Panc1 (cell line): ENCODE data around the gene PSMB10. TPM values are rescaled to one million over a fixed set of nuclear protein-coding genes. Genes with fewer than 3 reads are reported as not detected.

Source experiments
- ATAC-seq: fragments of 200-7000 bp; cut with Tn5 transposase; 2 replicates; pipeline ENCODE4 v1.9.1; 2020; ENCODE audit warnings: mild to moderate bottlenecking, moderate library complexity
- BruUV-seq: library from RNA; stranded (reverse); fragments of 400-500 nt; replicated peaks from 2 replicates; lab custom pipeline; 2021; lab: Mats Ljungman, UMichigan
- CTCF ChIA-PET: fragments of 300-600 bp; sonication (Branson Sonifier 250); formaldehyde crosslinking; loops from one replicate; lab custom pipeline; 2022; ENCODE audit warnings: antibody characterized with exemption; lab: Charles Lee
- POLR2A ChIA-PET: fragments of 300-600 bp; sonication (Branson Sonifier 250); formaldehyde crosslinking; loops from one replicate; lab custom pipeline; 2022; ENCODE audit warnings: antibody characterized with exemption; lab: Charles Lee
- DNase-seq: peaks from one replicate; pipeline ENCODE4 v3.0.0-alpha.2; 2010; ENCODE audit warnings: low read depth, low spot score
- H3K27ac ChIP-seq: 2 replicates; pipeline ENCODE4 v1.5.1; 2011; ENCODE audit warnings: mild to moderate bottlenecking, low read length, inconsistent platforms
- H3K27me3 ChIP-seq: fragments of 200-500 bp; sonication (Bioruptor generic); 2 replicates; pipeline ENCODE4 v1.6.0; 2014; ENCODE audit warnings: low read length, inconsistent platforms; ENCODE audit not compliant: control insufficient read depth, insufficient read depth
- H3K36me3 ChIP-seq: fragments of 200-500 bp; sonication (Bioruptor generic); 2 replicates; pipeline ENCODE4 v1.5.1; 2014; ENCODE audit warnings: inconsistent platforms, mild to moderate bottlenecking, low read length, moderate library complexity; ENCODE audit not compliant: control insufficient read depth, insufficient read depth
- H3K4me1 ChIP-seq: 2 replicates; pipeline ENCODE4 v1.5.1; 2011; ENCODE audit warnings: inconsistent platforms, mild to moderate bottlenecking, low read length, moderate library complexity; ENCODE audit not compliant: control insufficient read depth, insufficient read depth
- H3K4me3 ChIP-seq, 2 experiments: 2 replicates each; pipeline ENCODE4 v1.5.1; 2011 to 2012; ENCODE audit warnings: low read depth in 2 of 2, low read length in 2 of 2, mild to moderate bottlenecking in 2 of 2, inconsistent platforms in 1 of 2, moderate library complexity in 1 of 2
- H3K9me3 ChIP-seq: fragments of 200-500 bp; sonication (Bioruptor generic); 2 replicates; pipeline ENCODE4 v1.5.1; 2014; ENCODE audit warnings: low read depth, mild to moderate bottlenecking, inconsistent platforms, low read length, moderate library complexity; ENCODE audit not compliant: control insufficient read depth, insufficient read depth
- POLR2AphosphoS5 ChIP-seq: IDR thresholded peaks from 2 replicates; pipeline ENCODE4 v1.6.1; 2012; ENCODE audit warnings: mild to moderate bottlenecking, low read depth, low read length, moderate library complexity
- SIN3A ChIP-seq: IDR thresholded peaks from 2 replicates; pipeline ENCODE4 v1.6.1; 2012; ENCODE audit warnings: low read depth, mild to moderate bottlenecking, low read length, moderate library complexity, borderline replicate concordance; ENCODE audit not compliant: insufficient read depth
- TCF7L2 ChIP-seq: IDR thresholded peaks from 2 replicates; pipeline ENCODE4 v1.6.1; 2011; ENCODE audit warnings: mild to moderate bottlenecking, low read depth, low read length, inconsistent platforms
- in situ Hi-C: cut with HindIII; loops from 2 replicates; pipeline ENCODE4 v1.10.0; 2016; ENCODE audit warnings: low sequenced_read_pairs, low pct_unique_long_range_greater_than_20kb
- intact Hi-C: fragments of 100-400 bp; cut with micrococcal nuclease; formaldehyde crosslinking; loops from one replicate; pipeline ENCODE4 v1.10.0; 2022; ENCODE audit not compliant: unreplicated experiment
- total RNA-seq: library from RNA; stranded (reverse); gene quantifications from one replicate; pipeline ENCODE4 v1.2.1, GENCODE V29; 2021; ENCODE audit not compliant: unreplicated experiment
- TF ChIP-seq, protein P1 (sequence below), 2 experiments: IDR thresholded peaks; 2 replicates each; pipeline ENCODE4 v1.6.1; 2011 to 2012; ENCODE audit warnings: low read depth in 2 of 2, control low read depth in 1 of 2, low read length in 1 of 2, mild to moderate bottlenecking in 1 of 2, moderate library complexity in 1 of 2; ENCODE audit not compliant: insufficient read depth in 1 of 2
- TF ChIP-seq, protein P2 (sequence below): fragments of 450-650 bp; IDR thresholded peaks from 2 replicates; pipeline ENCODE4 v1.5.1; 2017; ENCODE audit warnings: mild to moderate bottlenecking

The PSMB10 gene
- total RNA-seq, 1 experiment from 2014 or later, result 47.7 TPM

- TF ChIP-seq POLR2AphosphoS5 (no peak), TCF7L2 (no peak), SIN3A (no peak)
- TF ChIP-seq, protein P1, sequence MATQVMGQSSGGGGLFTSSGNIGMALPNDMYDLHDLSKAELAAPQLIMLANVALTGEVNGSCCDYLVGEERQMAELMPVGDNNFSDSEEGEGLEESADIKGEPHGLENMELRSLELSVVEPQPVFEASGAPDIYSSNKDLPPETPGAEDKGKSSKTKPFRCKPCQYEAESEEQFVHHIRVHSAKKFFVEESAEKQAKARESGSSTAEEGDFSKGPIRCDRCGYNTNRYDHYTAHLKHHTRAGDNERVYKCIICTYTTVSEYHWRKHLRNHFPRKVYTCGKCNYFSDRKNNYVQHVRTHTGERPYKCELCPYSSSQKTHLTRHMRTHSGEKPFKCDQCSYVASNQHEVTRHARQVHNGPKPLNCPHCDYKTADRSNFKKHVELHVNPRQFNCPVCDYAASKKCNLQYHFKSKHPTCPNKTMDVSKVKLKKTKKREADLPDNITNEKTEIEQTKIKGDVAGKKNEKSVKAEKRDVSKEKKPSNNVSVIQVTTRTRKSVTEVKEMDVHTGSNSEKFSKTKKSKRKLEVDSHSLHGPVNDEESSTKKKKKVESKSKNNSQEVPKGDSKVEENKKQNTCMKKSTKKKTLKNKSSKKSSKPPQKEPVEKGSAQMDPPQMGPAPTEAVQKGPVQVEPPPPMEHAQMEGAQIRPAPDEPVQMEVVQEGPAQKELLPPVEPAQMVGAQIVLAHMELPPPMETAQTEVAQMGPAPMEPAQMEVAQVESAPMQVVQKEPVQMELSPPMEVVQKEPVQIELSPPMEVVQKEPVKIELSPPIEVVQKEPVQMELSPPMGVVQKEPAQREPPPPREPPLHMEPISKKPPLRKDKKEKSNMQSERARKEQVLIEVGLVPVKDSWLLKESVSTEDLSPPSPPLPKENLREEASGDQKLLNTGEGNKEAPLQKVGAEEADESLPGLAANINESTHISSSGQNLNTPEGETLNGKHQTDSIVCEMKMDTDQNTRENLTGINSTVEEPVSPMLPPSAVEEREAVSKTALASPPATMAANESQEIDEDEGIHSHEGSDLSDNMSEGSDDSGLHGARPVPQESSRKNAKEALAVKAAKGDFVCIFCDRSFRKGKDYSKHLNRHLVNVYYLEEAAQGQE (IDR thresholded peaks at IDR 0.05; ENCODE audit: insufficient read depth in 1 of 2, low read depth in 2 of 2, low read length in 1 of 2), result no peak
- TF ChIP-seq, protein P2, sequence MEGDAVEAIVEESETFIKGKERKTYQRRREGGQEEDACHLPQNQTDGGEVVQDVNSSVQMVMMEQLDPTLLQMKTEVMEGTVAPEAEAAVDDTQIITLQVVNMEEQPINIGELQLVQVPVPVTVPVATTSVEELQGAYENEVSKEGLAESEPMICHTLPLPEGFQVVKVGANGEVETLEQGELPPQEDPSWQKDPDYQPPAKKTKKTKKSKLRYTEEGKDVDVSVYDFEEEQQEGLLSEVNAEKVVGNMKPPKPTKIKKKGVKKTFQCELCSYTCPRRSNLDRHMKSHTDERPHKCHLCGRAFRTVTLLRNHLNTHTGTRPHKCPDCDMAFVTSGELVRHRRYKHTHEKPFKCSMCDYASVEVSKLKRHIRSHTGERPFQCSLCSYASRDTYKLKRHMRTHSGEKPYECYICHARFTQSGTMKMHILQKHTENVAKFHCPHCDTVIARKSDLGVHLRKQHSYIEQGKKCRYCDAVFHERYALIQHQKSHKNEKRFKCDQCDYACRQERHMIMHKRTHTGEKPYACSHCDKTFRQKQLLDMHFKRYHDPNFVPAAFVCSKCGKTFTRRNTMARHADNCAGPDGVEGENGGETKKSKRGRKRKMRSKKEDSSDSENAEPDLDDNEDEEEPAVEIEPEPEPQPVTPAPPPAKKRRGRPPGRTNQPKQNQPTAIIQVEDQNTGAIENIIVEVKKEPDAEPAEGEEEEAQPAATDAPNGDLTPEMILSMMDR, result no peak
- BruUV-seq, result no TSS peak
- in situ Hi-C loops, result no loop called here
- no peaks in the 10 kb centered on the region for H3K9me3 ChIP-seq
- DNase-seq, result no peak
- no peaks in the 10 kb centered on the region; the same call in 1 of the 2 replicates for H3K36me3 ChIP-seq
- H3K4me3 ChIP-seq, result no peak overlapping the region
- no peaks in the 10 kb centered on the region for H3K27me3 ChIP-seq
- ChIA-PET CTCF (no interaction called here), POLR2A (no interaction called here)
- peaks cover 15% of the 10 kb centered on the region for H3K4me1 ChIP-seq
- H3K27ac ChIP-seq, result no peak overlapping the region
- intact Hi-C loops, result no loop called here
- no peak for ATAC-seq
Measured at GRCh38 chr16:67963292-67963661, 26.6 kb upstream of the PSMB10 start.

- TF ChIP-seq, protein P1 (IDR thresholded peaks at IDR 0.05; ENCODE audit: insufficient read depth in 1 of 2, low read depth in 2 of 2, low read length in 1 of 2), result no peak
- TF ChIP-seq, protein P2, result no peak
- Histone ChIP-seq H3K27me3 (no peaks in the 10 kb centered on the region), H3K4me1 (peaks cover 10% of the 10 kb centered on the region), H3K27ac (no peak overlapping the region), H3K36me3 (no peaks in the 10 kb centered on the region; the same call in 1 of the 2 replicates), H3K9me3 (no peaks in the 10 kb centered on the region), H3K4me3 (no peak overlapping the region)
- POLR2A ChIA-PET, result no interaction called here
- in situ Hi-C loops, result no loop called here
- DNase-seq, result no peak
- CTCF ChIA-PET, result no interaction called here
- BruUV-seq, result no TSS peak
- ATAC-seq, result no peak
- intact Hi-C loops, result no loop called here
Measured at GRCh38 chr16:67962135-67962534, 25.5 kb upstream of the PSMB10 start.
